Posterior vena cava (tissue), 2 donors: ENCODE data around the gene DMD. TPM values are rescaled to one million over a fixed set of nuclear protein-coding genes. Genes with fewer than 3 reads are reported as not detected.
"Not testable (repeated sequence)": the region's sequence is repeated elsewhere in the genome, so short reads cannot be mapped to it uniquely, and the experiment has no call there.

Experiments
- DNase-seq: peaks from one replicate; pipeline ENCODE4 v3.0.0-alpha.2; 2020; ENCODE audit warnings: low spot score
- intact Hi-C, 2 donors: fragments of 100-400 bp; cut with DNase I; formaldehyde crosslinking; loops; one replicate each; pipeline versions ENCODE4 v1.14.1 to v1.14.2; 2022 to 2023
- total RNA-seq, 2 donors: library from RNA; stranded (reverse); fragmentation: NEBNext Ultra II Directional; extraction: Animal tissue kit (Norgen Biotek cat#: 25700); gene quantifications; one replicate each; pipeline ENCODE4 v1.2.1, GENCODE V29; 2021
- donor health status: DM: yes; HTN: yes; CAD: no.
- donor health status: DM: yes; HTN: yes; CAD: no.

The DMD gene
- total RNA-seq, 2 donors from 2014 or later: 132 to 139 TPM

- DNase-seq: no peak
- intact Hi-C loops: loop anchor here in 1 of 2 donors (2.0 kb wide), 1 partner anchor 78 kb away; no protein-coding TSS in a partner anchor
Observed at GRCh38 chrX:31609130-31609529, 1602.2 kb downstream of the DMD start.

- intact Hi-C loops: loop anchor here in 1 of 2 donors (2.0 kb wide), 1 partner anchor 78 kb away; no protein-coding TSS in a partner anchor
- DNase-seq: no peak
Observed at GRCh38 chrX:31608638-31609037, 1602.7 kb downstream of the DMD start.

GRCh38 chrX:31606771-31607170, 1604.6 kb downstream of the DMD start:
- intact Hi-C loops: no loop called here
- no peak for DNase-seq

- intact Hi-C loops: no loop called here
- DNase-seq: no peak
Observed at GRCh38 chrX:31604629-31605221, 1606.6 kb downstream of the DMD start.

GRCh38 chrX:31603411-31604120, 1607.8 kb downstream of the DMD start:
- DNase-seq: no peak
- intact Hi-C loops: no loop called here

- intact Hi-C loops: no loop called here
- DNase-seq: no peak
Observed at GRCh38 chrX:31600823-31601222, 1610.5 kb downstream of the DMD start.

GRCh38 chrX:31593353-31593752, 1618.0 kb downstream of the DMD start:
- DNase-seq: no peak
- intact Hi-C loops: no loop called here

GRCh38 chrX:31591355-31591754, 1620.0 kb downstream of the DMD start:
- intact Hi-C loops: no loop called here
- DNase-seq: no peak

- DNase-seq: no peak
- intact Hi-C loops: no loop called here
Observed at GRCh38 chrX:31590581-31591114, 1620.7 kb downstream of the DMD start.

GRCh38 chrX:31589503-31589902, 1621.8 kb downstream of the DMD start:
- intact Hi-C loops: loop anchor here in 1 of 2 donors (10.0 kb wide), 1 partner anchor 1145 kb away; no protein-coding TSS in a partner anchor
- no peak for DNase-seq

- no peak for DNase-seq
- intact Hi-C loops: loop anchor here in 1 of 2 donors (10.0 kb wide), 1 partner anchor 1146 kb away; no protein-coding TSS in a partner anchor
Observed at GRCh38 chrX:31588355-31588754, 1623.0 kb downstream of the DMD start.

GRCh38 chrX:31583892-31584291, 1627.5 kb downstream of the DMD start:
- intact Hi-C loops: loop anchor here in 1 of 2 donors (10.0 kb wide), 1 partner anchor 1151 kb away; no protein-coding TSS in a partner anchor

GRCh38 chrX:31580726-31581125, 1630.6 kb downstream of the DMD start:
- intact Hi-C loops: loop anchor here in 1 of 2 donors (10.0 kb wide), 1 partner anchor 1154 kb away; no protein-coding TSS in a partner anchor
- no peak for DNase-seq

More at GRCh38 chrX:31583892-31584291, 1627.5 kb downstream of the DMD start:
- DNase-seq: not testable (repeated sequence)

GRCh38 chrX:31580227-31580626, 1631.1 kb downstream of the DMD start:
- no peak for DNase-seq
- intact Hi-C loops: loop anchor here in 1 of 2 donors (10.0 kb wide), 1 partner anchor 1155 kb away; no protein-coding TSS in a partner anchor

GRCh38 chrX:31572360-31572759, 1639.0 kb downstream of the DMD start:
- DNase-seq: no peak
- intact Hi-C loops: no loop called here

GRCh38 chrX:31570658-31571057, 1640.7 kb downstream of the DMD start:
- no peak for DNase-seq
- intact Hi-C loops: no loop called here

GRCh38 chrX:31563792-31564191, 1647.6 kb downstream of the DMD start:
- intact Hi-C loops: no loop called here
- DNase-seq: no peak

- DNase-seq: no peak
- intact Hi-C loops: no loop called here
Observed at GRCh38 chrX:31555506-31555905, 1655.8 kb downstream of the DMD start.

- intact Hi-C loops: no loop called here
Observed at GRCh38 chrX:31551913-31552312, 1659.4 kb downstream of the DMD start.

GRCh38 chrX:31550158-31550557, 1661.2 kb downstream of the DMD start:
- DNase-seq: no peak
- intact Hi-C loops: no loop called here

More at GRCh38 chrX:31551913-31552312, 1659.4 kb downstream of the DMD start:
- no peak for DNase-seq
